ENCODE data around the gene LPGAT1.

GRCh38 chr1:211808475-211808874 lies 22.1 kb downstream of the LPGAT1 start:
- no peak for TF ChIP-seq CTCF (IDR thresholded peaks at IDR 0.05)
- no peak for TF ChIP-seq POLR2A (IDR thresholded peaks at IDR 0.05)
